Activated CD8-positive, alpha-beta memory T cell treated with anti-CD3 and anti-CD28 coated beads for 24 hours (primary cell): ENCODE measurements around the gene RABGAP1L.
"Not testable (repeated sequence)": the region's sequence is repeated elsewhere in the genome, so short reads cannot be mapped to it uniquely, and the experiment has no call there.

Source experiments
- DNase-seq: peaks from one replicate; pipeline ENCODE4 v3.0.0-alpha.2; 2020

Gene RABGAP1L

DNA sequence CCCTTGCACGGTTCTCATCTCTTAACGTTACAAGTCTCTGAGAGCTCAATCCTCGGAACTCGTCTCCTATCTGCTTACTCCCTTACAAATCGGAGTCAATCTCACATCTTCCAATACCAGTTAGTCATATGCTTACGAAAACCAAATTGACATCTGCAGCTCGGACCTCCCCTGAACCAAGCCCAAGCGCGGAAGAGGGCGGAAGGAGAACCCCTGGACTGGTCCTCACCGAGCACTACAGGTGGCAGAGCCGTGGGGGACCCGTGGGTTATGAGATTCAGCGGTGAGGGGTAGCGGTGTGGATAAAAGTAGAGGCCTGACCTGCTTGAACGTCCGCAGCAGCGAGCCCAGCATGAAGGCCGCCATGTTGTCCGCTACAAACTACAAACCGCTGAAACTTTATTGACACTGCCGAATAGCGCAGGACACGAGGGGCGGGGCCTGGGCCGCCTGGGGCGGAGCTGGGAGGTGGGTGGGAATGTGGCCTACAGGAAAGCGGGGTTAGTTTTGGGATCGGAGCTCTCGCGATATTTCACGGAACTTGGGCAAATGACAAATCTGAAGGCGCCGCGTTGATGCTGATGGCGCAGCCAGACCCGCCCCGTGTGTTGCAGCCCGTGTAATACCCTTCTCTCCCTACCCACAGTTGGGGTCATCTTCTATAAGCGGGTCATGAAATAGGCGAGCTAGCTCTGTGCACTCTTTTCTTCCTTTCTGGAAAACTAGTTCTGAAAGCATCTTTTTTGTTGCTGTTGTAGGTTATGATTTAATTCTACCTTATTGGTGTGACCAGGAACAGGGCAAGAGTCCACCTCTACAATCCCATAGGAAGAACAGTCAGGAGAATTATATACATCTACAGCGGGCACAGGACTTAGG, 864.0 kb downstream of the RABGAP1L start, which contains the start of gene MRPS14:
MRPS14 (minus strand) TSS at position 383 of the 879 bp plus-strand sequence; CDS start at position 366, 17 bp downstream.
- peak; percentile 99 for DNase-seq

- DNase-seq: peak; percentile 73
Measured at GRCh38 chr1:175023922-175024242, 864.6 kb downstream of the RABGAP1L start.

- no peak for DNase-seq
Measured at GRCh38 chr1:175024773-175025172, 865.5 kb downstream of the RABGAP1L start.

GRCh38 chr1:175033953-175034352, 874.6 kb downstream of the RABGAP1L start:
- no peak for DNase-seq

DNA sequence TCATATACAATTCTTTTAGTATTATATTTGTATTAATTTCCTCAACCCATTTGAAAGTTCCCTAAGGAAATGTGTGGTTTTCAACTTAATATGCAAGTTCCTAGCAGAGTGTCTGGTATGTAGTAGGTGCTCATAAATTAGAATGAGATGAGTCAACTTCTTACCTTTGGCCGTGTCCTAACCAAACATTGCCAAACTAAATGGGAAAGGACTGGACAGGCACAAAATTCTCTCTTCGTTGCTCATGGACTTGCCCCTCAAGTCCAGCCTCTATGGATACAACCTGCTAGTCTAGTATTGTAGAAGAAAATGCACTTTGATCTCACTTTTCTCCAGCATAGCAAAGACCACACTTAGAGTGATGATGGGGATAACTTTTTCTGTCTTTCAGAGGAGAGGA, 875.5 kb downstream of the RABGAP1L start:
- DNase-seq: no peak

DNA sequence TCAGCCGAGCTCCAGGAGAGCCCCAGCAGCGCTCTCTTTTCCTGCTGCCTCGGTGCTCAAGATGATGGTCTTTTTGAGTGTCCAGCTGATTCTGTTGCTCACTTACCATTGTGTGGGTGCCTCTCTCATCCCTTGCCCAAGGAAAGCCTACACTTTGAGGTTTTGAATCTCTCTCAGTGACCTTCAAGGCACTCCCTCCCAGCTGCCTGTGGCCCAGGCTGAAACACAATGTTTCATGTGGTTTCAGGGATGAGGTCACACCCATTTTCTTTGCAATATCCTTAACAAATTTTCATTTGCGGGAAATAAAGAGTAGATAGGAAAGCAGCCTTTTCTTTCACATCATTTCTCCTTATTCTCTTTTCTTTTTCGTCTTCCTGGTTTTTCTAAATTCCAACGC, 876.5 kb downstream of the RABGAP1L start:
- no peak for DNase-seq

DNA sequence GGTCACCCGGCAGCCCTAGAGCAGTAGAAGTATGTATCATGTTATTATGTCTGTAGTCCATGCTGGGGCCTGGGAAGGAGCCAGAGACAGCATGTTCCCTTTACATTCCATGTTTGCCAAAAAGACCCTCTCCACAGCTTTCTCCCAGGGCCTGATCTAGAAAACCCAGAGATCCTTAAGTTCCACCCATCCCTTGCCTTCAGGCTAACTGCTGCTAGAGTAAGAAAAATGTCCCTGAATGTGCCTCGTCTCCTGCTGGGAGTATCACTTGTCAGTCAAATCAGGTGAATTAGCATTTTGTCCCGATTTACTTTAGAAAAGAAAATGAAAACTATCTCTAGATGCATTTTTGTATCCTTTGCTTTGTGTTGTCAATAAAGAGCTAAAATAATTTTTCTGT, 877.2 kb downstream of the RABGAP1L start:
- no peak for DNase-seq

DNA sequence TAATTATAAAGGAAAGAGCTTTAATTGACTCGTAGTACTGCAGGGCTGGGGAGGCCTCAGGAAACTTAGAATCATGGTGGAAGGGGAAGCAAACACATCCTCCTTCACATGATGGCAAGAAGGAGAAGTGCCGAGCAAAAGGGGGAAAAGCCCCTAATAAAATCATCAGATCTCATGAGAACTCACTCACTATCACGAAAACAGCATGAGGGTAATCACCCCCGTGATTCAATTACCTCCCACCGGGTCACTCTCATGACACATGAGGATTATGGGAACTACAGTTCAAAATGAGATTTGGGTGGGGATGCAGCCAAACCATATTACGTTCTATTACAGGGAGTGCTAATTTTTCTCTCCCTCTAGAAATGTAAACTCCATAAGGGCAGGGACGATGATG, 878.1 kb downstream of the RABGAP1L start:
- DNase-seq: no peak

DNA sequence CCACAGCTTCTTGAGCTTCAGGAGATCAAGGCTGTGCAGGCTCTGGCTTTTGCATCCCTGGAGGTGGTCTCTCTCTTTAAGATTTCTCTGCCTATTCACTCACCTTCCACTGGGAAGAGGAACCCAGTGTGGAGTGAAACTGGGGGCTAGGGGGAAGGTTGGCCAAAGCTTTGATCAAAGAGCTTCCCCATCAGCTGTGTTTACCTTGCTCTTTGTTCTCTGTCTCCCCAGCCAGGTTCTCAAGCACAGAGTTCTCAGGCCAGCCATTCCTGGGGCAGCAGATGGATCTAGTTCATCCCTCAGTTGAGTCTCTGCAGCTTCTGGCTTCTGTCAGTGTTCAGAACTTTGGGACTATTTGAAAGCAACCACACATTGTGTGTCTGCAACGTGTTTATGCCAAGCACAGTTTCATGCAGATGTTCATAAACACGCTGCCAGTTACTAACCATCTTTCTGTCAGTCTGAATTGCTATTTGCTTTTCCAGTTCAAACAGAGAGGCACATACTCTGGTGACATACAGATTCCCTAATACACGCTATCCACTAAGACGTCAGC, 881.1 kb downstream of the RABGAP1L start:
- DNase-seq: no peak

DNA sequence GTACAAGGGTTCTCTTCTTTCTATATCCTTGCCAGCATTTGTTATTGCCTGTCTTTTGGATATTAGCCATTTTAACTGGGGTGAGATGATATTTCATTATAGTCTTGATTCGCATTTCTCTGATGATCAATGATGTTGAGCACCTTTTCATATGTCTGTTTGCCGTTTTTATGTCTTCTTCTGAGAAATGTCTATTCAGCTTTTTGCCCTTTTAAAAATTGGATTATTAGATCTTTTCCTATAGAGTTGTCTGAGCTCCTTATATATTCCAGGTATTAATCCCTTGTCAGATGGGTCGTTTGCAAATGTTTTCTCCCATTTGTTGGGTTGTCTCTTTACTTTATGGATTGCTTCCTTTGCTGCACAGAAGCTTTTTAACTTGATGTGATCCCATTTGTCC, 883.3 kb downstream of the RABGAP1L start:
- DNase-seq: no peak

DNA sequence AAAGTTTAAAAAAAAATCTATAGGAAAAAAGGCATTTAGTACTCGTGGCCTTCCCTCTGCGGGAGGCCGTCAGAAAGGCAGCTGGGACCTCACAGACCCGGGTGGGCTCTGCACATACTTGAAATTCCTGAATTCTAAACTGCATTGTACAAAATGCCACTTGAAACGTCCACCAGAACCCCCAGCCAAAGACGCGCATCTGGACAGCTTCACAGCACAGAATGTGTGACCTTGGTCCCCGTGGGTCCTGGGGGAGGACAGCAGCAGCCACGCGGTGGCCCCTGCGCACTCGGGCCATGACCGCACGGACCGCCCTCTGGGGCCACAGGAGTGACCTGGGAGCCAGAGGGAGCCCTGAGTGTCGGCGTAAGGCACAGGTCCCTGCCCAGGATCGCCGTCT, 884.5 kb downstream of the RABGAP1L start:
- DNase-seq: no peak

- DNase-seq: not testable (repeated sequence)
Measured at GRCh38 chr1:175044591-175044990, 885.3 kb downstream of the RABGAP1L start.
